ENCODE measurements around the gene KRT3. TPM values are rescaled to one million over a fixed set of nuclear protein-coding genes. Genes with fewer than 3 reads are reported as not detected.

KRT3 gene
- not detected for total RNA-seq

GRCh38 chr12:52795694-52796428 is at the start of gene KRT3:
KRT3 (minus strand) TSS chr12:52796117; CDS start chr12:52796042, 75 bp downstream.
- CTCF ChIA-PET: interaction anchor here (1.1 to 1.4 kb wide), 2 partner anchors 75 to 84 kb away, joined by 3 to 4 read pairs; no protein-coding TSS in a partner anchor
- no peak for ATAC-seq
- H3K27me3 Mint-ChIP-seq: peaks cover 4% of the 10 kb centered on the region
- peaks cover 12% of the 10 kb centered on the region for H3K4me1 Mint-ChIP-seq (ENCODE audit: low read depth)
- DNase-seq: no peak
- intact Hi-C loops (cut with micrococcal nuclease): no loop called here
- H3K4me3 Mint-ChIP-seq: no peak within 1 kb of the TSS
- no peak for TF ChIP-seq CTCF (IDR thresholded peaks at IDR 0.05)
- H3K36me3 Mint-ChIP-seq (ENCODE audit: low read depth): no peaks in the 10 kb centered on the region
- H3K27ac Mint-ChIP-seq: no peak within 1 kb of the TSS
- H3K9me3 Mint-ChIP-seq: no peaks in the 10 kb centered on the region
- POLR2A ChIA-PET: no interaction called here

GRCh38 chr12:52844386-52844785 is 48.5 kb upstream of the KRT3 start:
- ChIA-PET POLR2A (interaction anchor here (1.0 kb wide), 1 partner anchor 52 kb away, joined by 4 read pairs; no protein-coding TSS in a partner anchor), CTCF (interaction anchor here (0.5 to 1.7 kb wide), 3 partner anchors 26 to 35 kb away, joined by 3 to 6 read pairs (median 5); no protein-coding TSS in a partner anchor)
- H3K27me3 Mint-ChIP-seq: peaks cover 1% of the 10 kb centered on the region
- H3K4me3 Mint-ChIP-seq: no peak overlapping the region
- peaks cover 3% of the 10 kb centered on the region for H3K4me1 Mint-ChIP-seq (ENCODE audit: low read depth)
- no peak for TF ChIP-seq CTCF (IDR thresholded peaks at IDR 0.05)
- ATAC-seq (no peak), DNase-seq (no peak)
- H3K36me3 Mint-ChIP-seq (ENCODE audit: low read depth): no peaks in the 10 kb centered on the region
- intact Hi-C loops (cut with micrococcal nuclease): no loop called here
- no peaks in the 10 kb centered on the region for H3K9me3 Mint-ChIP-seq
- H3K27ac Mint-ChIP-seq: no peak overlapping the region

GRCh38 chr12:52839436-52840105 is 43.7 kb upstream of the KRT3 start:
- no peak for TF ChIP-seq CTCF (IDR thresholded peaks at IDR 0.05)
- peaks cover 42% of the 10 kb centered on the region for H3K4me1 Mint-ChIP-seq (ENCODE audit: low read depth)
- H3K27me3 Mint-ChIP-seq: peaks cover 1% of the 10 kb centered on the region
- no peak overlapping the region for H3K4me3 Mint-ChIP-seq
- POLR2A ChIA-PET: no interaction called here
- no peak overlapping the region for H3K27ac Mint-ChIP-seq
- no peaks in the 10 kb centered on the region for H3K9me3 Mint-ChIP-seq
- no peaks in the 10 kb centered on the region for H3K36me3 Mint-ChIP-seq (ENCODE audit: low read depth)
- intact Hi-C loops (cut with micrococcal nuclease): no loop called here
- no peak for ATAC-seq
- CTCF ChIA-PET: interaction anchor here (1.1 to 1.7 kb wide), 3 partner anchors 14 to 31 kb away, joined by 3 to 5 read pairs (median 4); no protein-coding TSS in a partner anchor
- DNase-seq: no peak

- Mint-ChIP-seq H3K4me1 (ENCODE audit: low read depth) (peaks cover 42% of the 10 kb centered on the region), H3K4me3 (no peak overlapping the region), H3K9me3 (no peaks in the 10 kb centered on the region), H3K27ac (no peak overlapping the region), H3K27me3 (peaks cover 1% of the 10 kb centered on the region), H3K36me3 (ENCODE audit: low read depth) (no peaks in the 10 kb centered on the region)
- no peak for ATAC-seq
- intact Hi-C loops (cut with micrococcal nuclease): no loop called here
- TF ChIP-seq CTCF (IDR thresholded peaks at IDR 0.05): no peak
- DNase-seq: no peak
- POLR2A ChIA-PET: no interaction called here
- CTCF ChIA-PET: interaction anchor here (1.1 to 4.2 kb wide), 3 partner anchors 15 to 41 kb away, joined by 3 to 19 read pairs (median 11); no protein-coding TSS in a partner anchor
These were observed 42.9 kb upstream of the KRT3 start for GRCh38 chr12:52838609-52839435.

Measured in activated CD8-positive, alpha-beta T cell treated with anti-CD3 and anti-CD28 coated beads for 36 hours (primary cell).